Measurements from ENCODE around the gene RYR2. TPM values are rescaled to one million over a fixed set of nuclear protein-coding genes. Genes with fewer than 3 reads are reported as not detected.

Gene RYR2
- total and polyA plus RNA-seq, 8 donors = 1.6 to 6.9 (median 4.4) TPM

DNA sequence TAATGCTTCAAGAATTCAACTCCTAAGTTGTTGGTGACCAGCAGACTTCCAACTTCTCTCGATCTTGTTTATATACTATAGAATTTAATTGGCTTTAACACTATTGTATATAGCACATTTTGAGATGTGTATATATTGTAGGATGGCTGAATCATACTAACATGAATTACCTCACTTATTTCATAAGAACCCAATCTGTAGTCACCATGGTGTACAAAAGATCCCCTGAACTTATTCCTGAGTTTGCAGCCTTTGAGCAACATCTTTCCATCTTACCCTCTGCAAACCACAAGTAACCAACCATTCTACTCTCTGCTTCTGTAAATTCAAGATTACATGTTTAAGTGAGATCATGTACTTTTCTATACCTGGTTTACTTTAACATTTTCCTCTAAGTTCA lies 836.4 kb downstream of the RYR2 start:
- WGBS, 2 donors = 67 to 89% methylated on average over 1 of the region's 1 CpG
- no peak for ATAC-seq
- intact Hi-C loops (cut with DNase I) = no loop called here
- no peak overlapping the region for H3K27ac ChIP-seq
- no peaks in the 10 kb centered on the region for H3K9me3 ChIP-seq
- FAIRE-seq = no peak
- no peak for DNase-seq
- no peaks in the 10 kb centered on the region for H3K27me3 ChIP-seq
- H3K36me3 ChIP-seq = no peaks in the 10 kb centered on the region
- no peak overlapping the region for H3K4me3 ChIP-seq
- H3K4me1 ChIP-seq = no peaks in the 10 kb centered on the region
- TF ChIP-seq, protein P1, sequence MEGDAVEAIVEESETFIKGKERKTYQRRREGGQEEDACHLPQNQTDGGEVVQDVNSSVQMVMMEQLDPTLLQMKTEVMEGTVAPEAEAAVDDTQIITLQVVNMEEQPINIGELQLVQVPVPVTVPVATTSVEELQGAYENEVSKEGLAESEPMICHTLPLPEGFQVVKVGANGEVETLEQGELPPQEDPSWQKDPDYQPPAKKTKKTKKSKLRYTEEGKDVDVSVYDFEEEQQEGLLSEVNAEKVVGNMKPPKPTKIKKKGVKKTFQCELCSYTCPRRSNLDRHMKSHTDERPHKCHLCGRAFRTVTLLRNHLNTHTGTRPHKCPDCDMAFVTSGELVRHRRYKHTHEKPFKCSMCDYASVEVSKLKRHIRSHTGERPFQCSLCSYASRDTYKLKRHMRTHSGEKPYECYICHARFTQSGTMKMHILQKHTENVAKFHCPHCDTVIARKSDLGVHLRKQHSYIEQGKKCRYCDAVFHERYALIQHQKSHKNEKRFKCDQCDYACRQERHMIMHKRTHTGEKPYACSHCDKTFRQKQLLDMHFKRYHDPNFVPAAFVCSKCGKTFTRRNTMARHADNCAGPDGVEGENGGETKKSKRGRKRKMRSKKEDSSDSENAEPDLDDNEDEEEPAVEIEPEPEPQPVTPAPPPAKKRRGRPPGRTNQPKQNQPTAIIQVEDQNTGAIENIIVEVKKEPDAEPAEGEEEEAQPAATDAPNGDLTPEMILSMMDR (IDR thresholded peaks at IDR 0.05) = no peak

DNA sequence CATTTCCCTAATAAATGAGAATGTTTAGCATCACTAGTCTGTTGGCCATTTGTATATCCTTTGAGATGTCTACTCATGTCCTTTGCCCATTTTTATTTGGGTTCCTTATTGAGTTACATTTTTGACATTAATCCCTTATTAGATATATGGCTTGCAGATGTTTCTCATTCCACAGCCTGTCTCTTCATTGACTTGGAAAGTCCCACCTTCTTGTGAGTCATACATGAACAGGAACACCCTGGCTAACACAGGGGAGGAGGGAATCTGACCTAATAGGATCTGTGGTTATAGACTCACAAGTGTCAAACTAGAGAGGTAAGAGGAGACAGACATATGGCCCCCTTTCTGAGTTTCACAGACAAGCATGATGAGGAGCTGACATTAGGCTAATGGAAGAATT lies 837.2 kb downstream of the RYR2 start:
- no peaks in the 10 kb centered on the region for H3K36me3 ChIP-seq
- intact Hi-C loops (cut with DNase I) = no loop called here
- no peaks in the 10 kb centered on the region for H3K27me3 ChIP-seq
- DNase-seq (no peak), FAIRE-seq (no peak), ATAC-seq (peak in 2 of 4 donors; percentile 46 to 67)
- no peak overlapping the region for H3K4me3 ChIP-seq
- no peak overlapping the region for H3K27ac ChIP-seq
- H3K4me1 ChIP-seq = no peaks in the 10 kb centered on the region
- no peaks in the 10 kb centered on the region for H3K9me3 ChIP-seq
- TF ChIP-seq, protein P1 (IDR thresholded peaks at IDR 0.05) = no peak

Small RNA genes within 50 kb of the gene (microRNA-seq; reads per million reads assigned to microRNA genes)
- gene MIR4428 = 0 reads per million in 2 donors

Other genes starting within 250 kb of the RYR2 start
- gene MTR, start 246.9 kb upstream of the RYR2 start, total RNA-seq = 10 to 100 TPM; 20.8 to 29.1 (median 25.8) TPM
- gene MTR, start 246.9 kb upstream of the RYR2 start, polyA plus RNA-seq = 1 to 10 TPM; 8.1 to 8.6 TPM
- not detected for gene MT1HL1, start 37.7 kb upstream of the RYR2 start, total RNA-seq
- gene MT1HL1, start 37.7 kb upstream of the RYR2 start, polyA plus RNA-seq = not detected

All from pancreas (tissue), 10 donors.